ACC112 (cell line): ENCODE data around the gene MNAT1.
"Not testable (repeated sequence)": the region's sequence is repeated elsewhere in the genome, so short reads cannot be mapped to it uniquely, and the experiment has no call there.

Experiments
- H2AFZ ChIP-seq: fragments of 200-600 bp; sonication (generic); one replicate; pipeline ENCODE4 v1.6.0; 2017; ENCODE audit warnings: antibody characterized with exemption, low read length; ENCODE audit not compliant: unreplicated experiment
- H3K27ac ChIP-seq: fragments of 200-600 bp; sonication (generic); 2 replicates; pipeline ENCODE4 v1.5.1; 2014; ENCODE audit warnings: low read depth, mild to moderate bottlenecking, antibody characterized with exemption, low read length, moderate library complexity
- H3K27me3 ChIP-seq: fragments of 200-600 bp; sonication (generic); 2 replicates; pipeline ENCODE4 v1.6.1; 2014; ENCODE audit warnings: mild to moderate bottlenecking, antibody characterized with exemption, low read length, moderate library complexity, mixed read lengths; ENCODE audit not compliant: insufficient read depth
- H3K36me3 ChIP-seq: fragments of 200-600 bp; sonication (generic); 2 replicates; pipeline ENCODE4 v1.6.1; 2016; ENCODE audit warnings: mild to moderate bottlenecking, antibody characterized with exemption, low read length, moderate library complexity, mixed read lengths; ENCODE audit not compliant: insufficient read depth
- H3K4me1 ChIP-seq: fragments of 200-600 bp; sonication (generic); one replicate; pipeline ENCODE4 v1.6.1; 2016; ENCODE audit warnings: low read length, mixed read lengths; ENCODE audit not compliant: insufficient read depth, unreplicated experiment, control insufficient read depth
- H3K4me3 ChIP-seq: fragments of 200-600 bp; sonication (generic); 2 replicates; pipeline ENCODE4 v1.5.1; 2014; ENCODE audit warnings: mild to moderate bottlenecking, low read depth, low read length
- H3K79me2 ChIP-seq: fragments of 200-600 bp; sonication (generic); one replicate; pipeline ENCODE4 v1.6.0; 2016; ENCODE audit warnings: low read length; ENCODE audit not compliant: control insufficient read depth, unreplicated experiment, insufficient read depth

The MNAT1 gene

GRCh38 chr14:60845523-60845922 lies 111.0 kb downstream of the MNAT1 start:
- Histone ChIP-seq H3K79me2 (no peaks in the 10 kb centered on the region), H3K36me3 (peaks cover 30% of the 10 kb centered on the region), H3K4me3 (no peak overlapping the region), H3K4me1 (no peaks in the 10 kb centered on the region), H3K27ac (no peak overlapping the region), H2AFZ (no peak overlapping the region), H3K27me3 (no peaks in the 10 kb centered on the region)

DNA sequence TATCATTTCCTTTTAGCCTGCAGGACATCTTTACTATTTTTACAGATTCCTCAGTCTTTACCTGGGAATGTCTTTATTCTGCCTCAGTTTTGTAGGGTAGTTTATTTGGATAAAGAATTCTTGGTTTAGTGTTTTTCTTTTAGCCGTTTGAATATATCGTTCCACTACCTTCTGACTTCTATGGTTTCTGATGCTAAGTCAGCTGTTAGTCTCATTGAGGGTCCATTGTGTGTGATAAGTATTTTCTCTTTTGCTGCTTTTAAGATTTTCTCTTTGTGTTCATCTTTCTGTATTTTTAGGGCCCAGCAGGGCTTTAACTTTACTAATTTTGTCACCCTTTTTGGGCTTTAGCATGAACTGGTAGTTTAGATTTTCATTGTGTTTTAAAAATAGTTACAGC lies 113.5 kb downstream of the MNAT1 start:
- Histone ChIP-seq H3K27ac (no peak overlapping the region), H2AFZ (no peak overlapping the region), H3K4me3 (no peak overlapping the region), H3K4me1 (no peaks in the 10 kb centered on the region), H3K79me2 (no peaks in the 10 kb centered on the region), H3K27me3 (no peaks in the 10 kb centered on the region), H3K36me3 (peaks cover 37% of the 10 kb centered on the region)

- H3K79me2 ChIP-seq, H3K4me1 ChIP-seq, H3K27ac ChIP-seq, H3K27me3 ChIP-seq, H2AFZ ChIP-seq, H3K4me3 ChIP-seq: not testable (repeated sequence)
- peaks cover 43% of the 10 kb centered on the region for H3K36me3 ChIP-seq
Observed at GRCh38 chr14:60851692-60852091, 117.1 kb downstream of the MNAT1 start.

DNA sequence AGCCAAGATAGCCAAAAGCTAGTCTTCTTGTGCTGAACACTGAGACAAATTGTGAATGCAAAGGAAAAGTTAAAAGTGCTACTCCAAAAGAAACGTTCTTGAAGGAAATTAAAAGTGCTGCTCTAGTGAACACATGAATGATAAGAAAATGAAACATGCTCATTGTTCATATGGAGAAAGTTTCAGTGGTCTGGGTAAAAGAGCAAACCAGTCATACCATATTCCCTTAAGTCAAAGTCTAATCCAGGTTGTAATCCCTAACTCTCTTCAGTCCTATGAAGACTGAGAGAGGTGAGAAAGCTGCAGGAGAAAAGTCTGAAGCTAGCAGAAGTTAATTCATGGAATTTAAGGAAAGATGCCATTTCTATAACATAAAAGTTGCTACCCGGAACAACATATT lies 121.5 kb downstream of the MNAT1 start:
- Histone ChIP-seq H3K27ac (no peak overlapping the region), H3K4me1 (no peaks in the 10 kb centered on the region), H3K36me3 (peaks cover 10% of the 10 kb centered on the region), H3K79me2 (no peaks in the 10 kb centered on the region), H2AFZ (no peak overlapping the region), H3K27me3 (no peaks in the 10 kb centered on the region), H3K4me3 (no peak overlapping the region)

GRCh38 chr14:60859525-60859924 lies 125.0 kb downstream of the MNAT1 start:
- Histone ChIP-seq H3K4me3 (no peak overlapping the region), H3K27ac (no peak overlapping the region), H3K27me3 (no peaks in the 10 kb centered on the region)

DNA sequence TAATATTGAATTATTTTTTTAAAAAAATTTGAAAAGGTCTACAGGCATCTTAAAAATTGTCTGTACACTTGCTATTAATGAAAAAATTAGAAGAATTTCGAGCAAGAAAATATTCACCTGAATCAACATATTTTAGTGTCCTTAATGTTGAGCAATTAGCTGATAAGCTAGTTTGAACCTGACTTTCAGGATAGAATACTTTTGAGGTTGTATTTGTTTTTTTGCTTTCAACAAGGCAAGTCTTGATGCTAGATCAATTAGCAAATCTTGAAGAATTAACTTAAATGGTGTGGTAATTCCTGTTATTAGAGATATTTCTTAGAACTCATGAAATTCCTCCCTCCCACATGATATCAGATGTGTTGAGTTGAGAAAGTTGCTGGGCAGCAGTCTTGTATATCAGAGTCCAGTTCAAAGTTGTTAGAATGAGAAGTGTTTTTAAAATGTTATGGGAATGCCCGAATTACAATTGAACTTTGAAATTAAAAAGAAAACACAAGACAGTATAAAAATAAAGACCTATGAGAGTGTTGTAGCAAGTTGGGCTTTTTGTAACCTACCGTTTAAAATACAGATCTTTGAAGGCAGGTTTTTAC lies 127.1 kb downstream of the MNAT1 start:
- Histone ChIP-seq H3K4me3 (no peak overlapping the region), H3K4me1 (peaks cover 19% of the 10 kb centered on the region), H3K27me3 (no peaks in the 10 kb centered on the region), H3K27ac (no peak overlapping the region), H3K36me3 (no peaks in the 10 kb centered on the region), H2AFZ (no peak overlapping the region), H3K79me2 (peaks cover 5% of the 10 kb centered on the region)

More at GRCh38 chr14:60859525-60859924, 125.0 kb downstream of the MNAT1 start:
- Histone ChIP-seq H3K4me1 (peaks cover 3% of the 10 kb centered on the region), H3K79me2 (peaks cover under 1% of the 10 kb centered on the region), H3K36me3 (peaks cover 9% of the 10 kb centered on the region; the same call in 1 of the 2 replicates), H2AFZ (no peak overlapping the region)

GRCh38 chr14:60862283-60862682 lies 127.7 kb downstream of the MNAT1 start:
- Histone ChIP-seq H3K36me3 (no peaks in the 10 kb centered on the region), H3K4me3 (no peak overlapping the region), H3K4me1 (peaks cover 19% of the 10 kb centered on the region), H3K79me2 (peaks cover 5% of the 10 kb centered on the region), H3K27me3 (no peaks in the 10 kb centered on the region), H3K27ac (no peak overlapping the region), H2AFZ (no peak overlapping the region)

DNA sequence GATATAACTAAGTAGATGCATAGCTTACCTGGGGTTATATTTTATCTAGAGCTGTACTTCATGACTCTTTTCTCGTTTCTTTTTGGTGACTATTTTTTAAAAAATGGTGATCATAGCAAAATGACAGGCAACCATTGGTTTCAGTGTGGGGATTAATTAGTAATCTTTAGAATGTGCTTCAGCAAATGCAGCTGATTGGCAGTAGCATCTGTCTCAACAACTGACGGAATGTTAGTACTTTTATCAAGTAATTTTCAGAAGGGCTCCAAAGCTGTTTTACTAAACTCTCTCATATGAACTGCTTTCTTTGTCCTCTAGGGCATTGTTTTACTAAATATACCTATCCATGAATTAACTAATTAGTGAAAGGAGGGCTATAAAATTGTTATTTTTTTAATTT lies 128.7 kb downstream of the MNAT1 start:
- Histone ChIP-seq H3K27ac (no peak overlapping the region), H3K4me1 (peaks cover 24% of the 10 kb centered on the region), H3K36me3 (no peaks in the 10 kb centered on the region), H2AFZ (no peak overlapping the region), H3K27me3 (no peaks in the 10 kb centered on the region), H3K4me3 (no peak overlapping the region), H3K79me2 (peaks cover 5% of the 10 kb centered on the region)

DNA sequence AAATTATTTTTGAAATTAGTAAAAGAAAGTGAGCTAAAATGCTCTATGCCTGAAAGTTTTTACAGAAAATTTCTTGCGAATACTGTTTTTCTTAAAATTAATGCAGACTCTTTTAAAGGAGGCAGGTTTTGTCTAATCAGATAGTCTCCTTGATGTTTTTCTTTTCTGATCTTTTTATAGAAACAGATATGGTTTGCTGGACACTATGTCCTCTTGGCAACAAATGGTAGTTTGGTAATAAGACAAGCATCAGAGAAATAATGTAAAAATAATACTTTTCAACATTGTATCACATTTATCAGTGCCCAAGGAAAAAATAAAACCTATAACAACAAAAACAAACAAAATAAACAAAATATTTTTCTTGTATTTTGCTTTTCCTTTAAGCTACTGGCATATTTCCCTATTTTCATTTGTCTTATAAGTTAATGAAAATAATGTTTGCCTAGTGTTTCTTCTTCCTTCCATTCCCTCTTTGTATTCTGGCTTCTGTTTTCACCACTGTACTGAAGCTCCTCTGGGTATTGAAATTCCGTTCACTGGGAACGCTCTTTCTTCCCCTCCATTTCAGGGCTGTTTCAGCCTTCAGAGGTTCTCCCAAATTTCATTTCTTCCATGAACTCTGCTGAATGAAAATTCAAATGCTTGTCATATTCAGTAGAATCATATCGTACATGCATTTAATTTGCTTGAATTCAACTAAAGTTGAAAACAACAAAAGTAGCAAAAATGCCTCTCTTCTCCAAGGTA lies 131.0 kb downstream of the MNAT1 start:
- Histone ChIP-seq H3K4me3 (0 out of 2 replicates have a peak overlapping the region, but pooled peaks have one; percentile 28), H3K79me2 (peaks cover 5% of the 10 kb centered on the region), H3K27ac (0 out of 2 replicates have a peak overlapping the region, but pooled peaks have one; percentile 2), H3K4me1 (peaks cover 24% of the 10 kb centered on the region), H3K27me3 (no peaks in the 10 kb centered on the region), H2AFZ (no peak overlapping the region), H3K36me3 (no peaks in the 10 kb centered on the region)

DNA sequence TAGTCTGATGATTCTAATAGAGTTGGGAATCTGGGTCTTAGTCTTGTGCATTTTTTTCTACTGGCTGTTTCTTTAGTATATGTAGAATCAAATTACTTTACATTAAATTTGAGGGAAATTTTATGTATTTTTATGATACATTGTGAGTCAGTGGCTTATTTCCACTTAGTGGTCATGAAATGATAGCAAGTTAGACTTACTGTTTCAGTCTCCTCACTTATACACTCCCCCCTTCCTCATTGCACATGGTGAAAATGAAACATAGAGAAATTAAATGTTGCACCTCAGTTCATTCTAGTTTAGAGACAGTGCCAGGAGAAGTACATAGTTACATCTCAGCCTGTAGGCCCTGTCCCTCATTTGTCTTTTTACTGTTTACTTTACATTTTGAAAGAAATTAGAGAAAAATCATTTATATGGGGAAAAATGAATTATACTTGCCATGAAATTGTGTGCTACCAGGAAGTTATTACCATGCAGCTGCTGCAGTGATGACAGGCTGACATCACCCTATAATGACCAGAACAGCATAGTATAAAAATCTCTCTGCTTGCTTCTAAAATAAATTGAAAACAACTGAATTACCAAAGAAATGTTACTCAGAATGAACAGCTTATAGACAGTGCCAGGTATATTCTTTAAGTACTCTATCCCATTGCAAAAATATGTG lies 133.1 kb downstream of the MNAT1 start:
- H3K27me3 ChIP-seq, result no peaks in the 10 kb centered on the region
- H2AFZ ChIP-seq, result no peak overlapping the region
- H3K4me3 ChIP-seq, result no peak overlapping the region
- no peaks in the 10 kb centered on the region for H3K36me3 ChIP-seq
- peaks cover 20% of the 10 kb centered on the region for H3K4me1 ChIP-seq
- peaks cover 5% of the 10 kb centered on the region for H3K79me2 ChIP-seq
- no peak overlapping the region for H3K27ac ChIP-seq
